ENCODE results near the gene BRD1. TPM values are rescaled to one million over a fixed set of nuclear protein-coding genes. Genes with fewer than 3 reads are reported as not detected.

The BRD1 gene
- total RNA-seq, 1 experiment from 2014 or later, result 31.3 TPM

GRCh38 chr22:49738566-49738965 lies 89.1 kb downstream of the BRD1 start:
- H3K4me2 ChIP-seq (ENCODE audit: low read length), result no peak overlapping the region
- ChIA-PET CTCF (no interaction called here), POLR2A (no interaction called here), RAD21 (ENCODE audit: low non-redundant PET in 1 of 2, low total read pairs in 2 of 2, uncharacterized antibody in 2 of 2, unreplicated experiment in 2 of 2) (no interaction called here)
- no peaks in the 10 kb centered on the region for H3K36me3 ChIP-seq (ENCODE audit: control insufficient read depth in 1 of 2, insufficient read depth in 2 of 2, low read length in 2 of 2)
- ATAC-seq (no peak), DNase-seq (ENCODE audit: low read depth, low spot score) (no peak)
- intact Hi-C loops (cut with micrococcal nuclease), result no loop called here
- H3K4me1 ChIP-seq (ENCODE audit: control insufficient read depth in 1 of 2, insufficient read depth in 2 of 2, low read length in 2 of 2), result no peaks in the 10 kb centered on the region
- peaks cover 23% of the 10 kb centered on the region; the same call in 1 of the 2 replicates for H3K27me3 ChIP-seq (ENCODE audit: insufficient read depth, low read length)
- H3K9ac ChIP-seq (ENCODE audit: low read length), result no peak overlapping the region
- no peak overlapping the region for H3K27ac ChIP-seq (ENCODE audit: low read depth, low read length)
- no peaks in the 10 kb centered on the region for H3K79me2 ChIP-seq (ENCODE audit: insufficient read depth, low read length)
- H3K9me3 ChIP-seq (ENCODE audit: control insufficient read depth in 1 of 2, insufficient read depth in 1 of 2, low read depth in 1 of 2, low read length in 2 of 2), result peaks cover 0 to 4% of the 10 kb centered on the region in 2 experiments; a peak in 2 of 4 replicates
- no peak overlapping the region for H2AFZ ChIP-seq (ENCODE audit: low read depth, low read length, poor library complexity, severe bottlenecking)
- no TSS peak for BruUV-seq (replicated peaks)
- TF ChIP-seq EZH2phosphoT487 (IDR thresholded peaks at IDR 0.05; ENCODE audit: borderline replicate concordance), result no peak
- TF ChIP-seq EGR1 (IDR thresholded peaks at IDR 0.05; ENCODE audit: low read depth), result no peak
- no peak for TF ChIP-seq CBX3 (IDR thresholded peaks at IDR 0.05; ENCODE audit: low read depth)
- TF ChIP-seq SP1 (IDR thresholded peaks at IDR 0.05; ENCODE audit: low read depth), result no peak
- no peak for TF ChIP-seq MAX (IDR thresholded peaks at IDR 0.05)
- no peak for TF ChIP-seq POLR2AphosphoS5 (IDR thresholded peaks at IDR 0.05; ENCODE audit: low read depth, low read length)
- TF ChIP-seq ATF3 (IDR thresholded peaks at IDR 0.05), result no peak
- no peak for TF ChIP-seq SIN3A (IDR thresholded peaks at IDR 0.05; ENCODE audit: low read depth)
- no peaks in the 10 kb centered on the region for H3K9me2 ChIP-seq (ENCODE audit: insufficient read depth)
- no peak overlapping the region for H3K4me3 ChIP-seq (replicated peaks in 1 of 2; ENCODE audit: low read depth in 1 of 2, low read length in 2 of 2)
- H4K20me1 ChIP-seq (ENCODE audit: insufficient read depth), result no peaks in the 10 kb centered on the region

- Histone ChIP-seq H3K4me1 (ENCODE audit: control insufficient read depth in 1 of 2, insufficient read depth in 2 of 2, low read length in 2 of 2) (no peaks in the 10 kb centered on the region), H3K27ac (ENCODE audit: low read depth, low read length) (no peak overlapping the region), H3K4me3 (replicated peaks in 1 of 2; ENCODE audit: low read depth in 1 of 2, low read length in 2 of 2) (no peak overlapping the region), H3K4me2 (ENCODE audit: low read length) (no peak overlapping the region), H3K27me3 (ENCODE audit: insufficient read depth, low read length) (peaks cover 29% of the 10 kb centered on the region), H3K9me2 (ENCODE audit: insufficient read depth) (no peaks in the 10 kb centered on the region), H2AFZ (ENCODE audit: low read depth, low read length, poor library complexity, severe bottlenecking) (no peak overlapping the region), H3K36me3 (ENCODE audit: control insufficient read depth in 1 of 2, insufficient read depth in 2 of 2, low read length in 2 of 2) (no peaks in the 10 kb centered on the region), H4K20me1 (ENCODE audit: insufficient read depth) (no peaks in the 10 kb centered on the region), H3K9me3 (ENCODE audit: control insufficient read depth in 1 of 2, insufficient read depth in 1 of 2, low read depth in 1 of 2, low read length in 2 of 2) (peaks cover 0 to 4% of the 10 kb centered on the region in 2 experiments; a peak in 2 of 4 replicates), H3K9ac (ENCODE audit: low read length) (no peak overlapping the region), H3K79me2 (ENCODE audit: insufficient read depth, low read length) (no peaks in the 10 kb centered on the region)
- ChIA-PET RAD21 (ENCODE audit: low non-redundant PET in 1 of 2, low total read pairs in 2 of 2, uncharacterized antibody in 2 of 2, unreplicated experiment in 2 of 2) (no interaction called here), POLR2A (no interaction called here), CTCF (no interaction called here)
- DNase-seq (ENCODE audit: low read depth, low spot score), result no peak
- intact Hi-C loops (cut with micrococcal nuclease), result no loop called here
- BruUV-seq (replicated peaks), result no TSS peak
- no peak for ATAC-seq
- no peak for TF ChIP-seq CBX3 (IDR thresholded peaks at IDR 0.05; ENCODE audit: low read depth)
- no peak for TF ChIP-seq MAX (IDR thresholded peaks at IDR 0.05)
- no peak for TF ChIP-seq ZFX (IDR thresholded peaks at IDR 0.05)
- TF ChIP-seq ZNF274 (IDR thresholded peaks at IDR 0.05; ENCODE audit: low read depth, low read length), result no peak
- TF ChIP-seq EZH2 (IDR thresholded peaks at IDR 0.05), result no peak
- TF ChIP-seq POLR2AphosphoS5 (IDR thresholded peaks at IDR 0.05; ENCODE audit: low read depth, low read length), result no peak
- TF ChIP-seq SP1 (IDR thresholded peaks at IDR 0.05; ENCODE audit: low read depth), result no peak
- TF ChIP-seq EZH2phosphoT487 (IDR thresholded peaks at IDR 0.05; ENCODE audit: borderline replicate concordance), result no peak
- no peak for TF ChIP-seq POLR2A (IDR thresholded peaks at IDR 0.05; ENCODE audit: borderline replicate concordance, extremely low read depth, insufficient read depth, insufficient read length)
- no peak for TF ChIP-seq FOSL1 (IDR thresholded peaks at IDR 0.05; ENCODE audit: low read depth)
- no peak for TF ChIP-seq SRF (IDR thresholded peaks at IDR 0.05; ENCODE audit: low read depth)
These were observed 89.7 kb downstream of the BRD1 start for GRCh38 chr22:49738006-49738405.
